Ureter (tissue), 1 donor: Measurements from ENCODE around the gene NGFR. TPM values are rescaled to one million over a fixed set of nuclear protein-coding genes. Genes with fewer than 3 reads are reported as not detected.

Source experiments
- DNase-seq: peaks from one replicate; pipeline ENCODE4 v3.0.0-alpha.2; 2020; ENCODE audit warnings: low spot score
- total RNA-seq: library from RNA; stranded (reverse); gene quantifications from one replicate; pipeline ENCODE4 v1.2.4, GENCODE V29; 2023
- donor health status: DM: yes; HTN: yes; CAD: no.

NGFR gene
- total RNA-seq, 1 donor from 2014 or later = 10.0 TPM

GRCh38 chr17:49469831-49470810 lies 25.0 kb upstream of the NGFR start:
- no peak for DNase-seq

GRCh38 chr17:49471089-49471683 lies 23.9 kb upstream of the NGFR start:
- no peak for DNase-seq

GRCh38 chr17:49471769-49472168 lies 23.3 kb upstream of the NGFR start:
- no peak for DNase-seq

GRCh38 chr17:49472527-49472926 lies 22.6 kb upstream of the NGFR start:
- no peak for DNase-seq

- DNase-seq = no peak
These were observed 21.0 kb upstream of the NGFR start for GRCh38 chr17:49473900-49474751.

- DNase-seq = no peak
These were observed 17.4 kb upstream of the NGFR start for GRCh38 chr17:49477709-49478108.

- no peak for DNase-seq
These were observed 14.1 kb upstream of the NGFR start for GRCh38 chr17:49480836-49481615.

- DNase-seq = no peak
These were observed 12.8 kb upstream of the NGFR start for GRCh38 chr17:49482144-49482817.

GRCh38 chr17:49483599-49484509 lies 11.2 kb upstream of the NGFR start:
- DNase-seq = no peak

GRCh38 chr17:49484588-49484987 lies 10.5 kb upstream of the NGFR start:
- DNase-seq = no peak

GRCh38 chr17:49486012-49486641 lies 9.0 kb upstream of the NGFR start:
- no peak for DNase-seq

- DNase-seq = no peak
These were observed 7.9 kb upstream of the NGFR start for GRCh38 chr17:49487183-49487582.

- DNase-seq = no peak
These were observed 6.5 kb upstream of the NGFR start for GRCh38 chr17:49488612-49489011.

- DNase-seq = no peak
These were observed 5.7 kb upstream of the NGFR start for GRCh38 chr17:49489348-49489747.

GRCh38 chr17:49490276-49490675 lies 4.8 kb upstream of the NGFR start:
- no peak for DNase-seq

- no peak for DNase-seq
These were observed 3.8 kb upstream of the NGFR start for GRCh38 chr17:49491192-49491769.

- DNase-seq = no peak
These were observed 601 bp upstream of the NGFR start for GRCh38 chr17:49494399-49494985.

GRCh38 chr17:49495842-49496182 lies 719 bp downstream of the NGFR start:
- no peak for DNase-seq
